ENCODE measurements around the gene COG2. TPM values are rescaled to one million over a fixed set of nuclear protein-coding genes. Genes with fewer than 3 reads are reported as not detected.

Gene COG2
- total and polyA plus RNA-seq, 2 of the 13 experiments (the other 11 are each of a cell fraction or from before 2014, with no cell fraction given): 16.8 to 36.3 TPM

DNA sequence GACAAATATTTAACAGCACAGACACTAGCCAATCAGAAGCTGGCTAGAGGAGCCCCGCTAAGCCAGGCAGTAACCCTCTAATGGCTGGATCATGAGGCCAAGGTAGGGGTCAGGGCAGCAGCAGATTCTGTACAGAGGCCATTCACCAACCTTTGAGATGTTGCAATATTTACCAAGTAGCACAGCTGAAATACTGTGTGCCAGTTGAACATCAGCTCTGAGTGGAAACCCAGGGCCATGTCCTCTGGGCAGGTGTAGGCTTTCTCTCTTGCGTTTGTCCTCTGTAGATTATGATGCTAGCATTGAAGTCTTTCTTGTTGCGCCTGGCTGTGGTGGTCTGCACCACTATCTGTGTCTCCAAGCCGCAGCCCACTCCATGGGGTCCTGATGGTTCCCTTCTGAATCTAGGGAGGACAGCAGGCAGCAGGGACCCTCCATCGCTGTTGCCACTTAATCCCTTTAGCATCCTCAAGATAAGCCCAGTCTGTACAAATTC, 2.5 kb upstream of the COG2 start (continued):
- TF ChIP-seq, protein P1, sequence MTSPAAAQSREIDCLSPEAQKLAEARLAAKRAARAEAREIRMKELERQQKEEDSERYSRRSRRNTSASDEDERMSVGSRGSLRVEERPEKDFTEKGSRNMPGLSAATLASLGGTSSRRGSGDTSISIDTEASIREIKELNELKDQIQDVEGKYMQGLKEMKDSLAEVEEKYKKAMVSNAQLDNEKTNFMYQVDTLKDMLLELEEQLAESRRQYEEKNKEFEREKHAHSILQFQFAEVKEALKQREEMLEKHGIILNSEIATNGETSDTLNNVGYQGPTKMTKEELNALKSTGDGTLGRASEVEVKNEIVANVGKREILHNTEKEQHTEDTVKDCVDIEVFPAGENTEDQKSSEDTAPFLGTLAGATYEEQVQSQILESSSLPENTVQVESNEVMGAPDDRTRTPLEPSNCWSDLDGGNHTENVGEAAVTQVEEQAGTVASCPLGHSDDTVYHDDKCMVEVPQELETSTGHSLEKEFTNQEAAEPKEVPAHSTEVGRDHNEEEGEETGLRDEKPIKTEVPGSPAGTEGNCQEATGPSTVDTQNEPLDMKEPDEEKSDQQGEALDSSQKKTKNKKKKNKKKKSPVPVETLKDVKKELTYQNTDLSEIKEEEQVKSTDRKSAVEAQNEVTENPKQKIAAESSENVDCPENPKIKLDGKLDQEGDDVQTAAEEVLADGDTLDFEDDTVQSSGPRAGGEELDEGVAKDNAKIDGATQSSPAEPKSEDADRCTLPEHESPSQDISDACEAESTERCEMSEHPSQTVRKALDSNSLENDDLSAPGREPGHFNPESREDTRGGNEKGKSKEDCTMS (CRISPR knock-in tag; conservative IDR thresholded peaks at IDR 0.05): no peak
- TF ChIP-seq ZNF329 (CRISPR knock-in tag; IDR thresholded peaks at IDR 0.05; ENCODE audit: low read depth) (no peak), MEF2D (CRISPR knock-in tag; IDR thresholded peaks at IDR 0.05) (peak; percentile 68; the same call in 1 of the 2 replicates), ZNF652 (CRISPR knock-in tag; IDR thresholded peaks at IDR 0.05; ENCODE audit: borderline replicate concordance, low read depth) (peak; percentile 99), NFE2 (CRISPR knock-in tag; IDR thresholded peaks at IDR 0.05) (no peak), ARNT (IDR thresholded peaks at IDR 0.05) (no peak), SALL2 (CRISPR knock-in tag; IDR thresholded peaks at IDR 0.05) (peak; percentile 33; the same call in 1 of the 2 replicates), DNMT3B (CRISPR knock-in tag; conservative IDR thresholded peaks at IDR 0.05) (no peak), SRSF4 (IDR thresholded peaks at IDR 0.05; ENCODE audit: low read depth, low read length, poor library complexity, severe bottlenecking) (no peak), POGZ (CRISPR knock-in tag; IDR thresholded peaks at IDR 0.05) (peak; percentile 87), CCAR2 (optimal IDR thresholded peaks at IDR 0.05; ENCODE audit: low read depth, low read length) (no peak), SATB2 (CRISPR knock-in tag; IDR thresholded peaks at IDR 0.05) (no peak), ZNF138 (CRISPR knock-in tag; IDR thresholded peaks at IDR 0.05; ENCODE audit: low read depth) (no peak), U2AF2 (IDR thresholded peaks at IDR 0.05; ENCODE audit: low read depth, low read length) (no peak), ZBTB42 (CRISPR knock-in tag; IDR thresholded peaks at IDR 0.05) (peak; percentile 54; the same call in 1 of the 2 replicates)
- TF ChIP-seq, protein P2, sequence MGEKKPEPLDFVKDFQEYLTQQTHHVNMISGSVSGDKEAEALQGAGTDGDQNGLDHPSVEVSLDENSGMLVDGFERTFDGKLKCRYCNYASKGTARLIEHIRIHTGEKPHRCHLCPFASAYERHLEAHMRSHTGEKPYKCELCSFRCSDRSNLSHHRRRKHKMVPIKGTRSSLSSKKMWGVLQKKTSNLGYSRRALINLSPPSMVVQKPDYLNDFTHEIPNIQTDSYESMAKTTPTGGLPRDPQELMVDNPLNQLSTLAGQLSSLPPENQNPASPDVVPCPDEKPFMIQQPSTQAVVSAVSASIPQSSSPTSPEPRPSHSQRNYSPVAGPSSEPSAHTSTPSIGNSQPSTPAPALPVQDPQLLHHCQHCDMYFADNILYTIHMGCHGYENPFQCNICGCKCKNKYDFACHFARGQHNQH (CRISPR knock-in tag; IDR thresholded peaks at IDR 0.05): peak; percentile 85; the same call in 1 of the 2 replicates
- TF ChIP-seq, protein P3, sequence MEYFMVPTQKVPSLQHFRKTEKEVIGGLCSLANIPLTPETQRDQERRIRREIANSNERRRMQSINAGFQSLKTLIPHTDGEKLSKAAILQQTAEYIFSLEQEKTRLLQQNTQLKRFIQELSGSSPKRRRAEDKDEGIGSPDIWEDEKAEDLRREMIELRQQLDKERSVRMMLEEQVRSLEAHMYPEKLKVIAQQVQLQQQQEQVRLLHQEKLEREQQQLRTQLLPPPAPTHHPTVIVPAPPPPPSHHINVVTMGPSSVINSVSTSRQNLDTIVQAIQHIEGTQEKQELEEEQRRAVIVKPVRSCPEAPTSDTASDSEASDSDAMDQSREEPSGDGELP (IDR thresholded peaks at IDR 0.05; ENCODE audit: borderline replicate concordance, low read depth): peak; percentile 99
- TF ChIP-seq, protein P4, sequence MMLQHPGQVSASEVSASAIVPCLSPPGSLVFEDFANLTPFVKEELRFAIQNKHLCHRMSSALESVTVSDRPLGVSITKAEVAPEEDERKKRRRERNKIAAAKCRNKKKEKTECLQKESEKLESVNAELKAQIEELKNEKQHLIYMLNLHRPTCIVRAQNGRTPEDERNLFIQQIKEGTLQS (CRISPR knock-in tag; IDR thresholded peaks at IDR 0.05): peak; percentile 43; the same call in 1 of the 2 replicates
- TF ChIP-seq, protein P5, sequence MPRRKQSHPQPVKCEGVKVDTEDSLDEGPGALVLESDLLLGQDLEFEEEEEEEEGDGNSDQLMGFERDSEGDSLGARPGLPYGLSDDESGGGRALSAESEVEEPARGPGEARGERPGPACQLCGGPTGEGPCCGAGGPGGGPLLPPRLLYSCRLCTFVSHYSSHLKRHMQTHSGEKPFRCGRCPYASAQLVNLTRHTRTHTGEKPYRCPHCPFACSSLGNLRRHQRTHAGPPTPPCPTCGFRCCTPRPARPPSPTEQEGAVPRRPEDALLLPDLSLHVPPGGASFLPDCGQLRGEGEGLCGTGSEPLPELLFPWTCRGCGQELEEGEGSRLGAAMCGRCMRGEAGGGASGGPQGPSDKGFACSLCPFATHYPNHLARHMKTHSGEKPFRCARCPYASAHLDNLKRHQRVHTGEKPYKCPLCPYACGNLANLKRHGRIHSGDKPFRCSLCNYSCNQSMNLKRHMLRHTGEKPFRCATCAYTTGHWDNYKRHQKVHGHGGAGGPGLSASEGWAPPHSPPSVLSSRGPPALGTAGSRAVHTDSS (CRISPR knock-in tag; conservative IDR thresholded peaks at IDR 0.05): no peak
- TF ChIP-seq, protein P6, sequence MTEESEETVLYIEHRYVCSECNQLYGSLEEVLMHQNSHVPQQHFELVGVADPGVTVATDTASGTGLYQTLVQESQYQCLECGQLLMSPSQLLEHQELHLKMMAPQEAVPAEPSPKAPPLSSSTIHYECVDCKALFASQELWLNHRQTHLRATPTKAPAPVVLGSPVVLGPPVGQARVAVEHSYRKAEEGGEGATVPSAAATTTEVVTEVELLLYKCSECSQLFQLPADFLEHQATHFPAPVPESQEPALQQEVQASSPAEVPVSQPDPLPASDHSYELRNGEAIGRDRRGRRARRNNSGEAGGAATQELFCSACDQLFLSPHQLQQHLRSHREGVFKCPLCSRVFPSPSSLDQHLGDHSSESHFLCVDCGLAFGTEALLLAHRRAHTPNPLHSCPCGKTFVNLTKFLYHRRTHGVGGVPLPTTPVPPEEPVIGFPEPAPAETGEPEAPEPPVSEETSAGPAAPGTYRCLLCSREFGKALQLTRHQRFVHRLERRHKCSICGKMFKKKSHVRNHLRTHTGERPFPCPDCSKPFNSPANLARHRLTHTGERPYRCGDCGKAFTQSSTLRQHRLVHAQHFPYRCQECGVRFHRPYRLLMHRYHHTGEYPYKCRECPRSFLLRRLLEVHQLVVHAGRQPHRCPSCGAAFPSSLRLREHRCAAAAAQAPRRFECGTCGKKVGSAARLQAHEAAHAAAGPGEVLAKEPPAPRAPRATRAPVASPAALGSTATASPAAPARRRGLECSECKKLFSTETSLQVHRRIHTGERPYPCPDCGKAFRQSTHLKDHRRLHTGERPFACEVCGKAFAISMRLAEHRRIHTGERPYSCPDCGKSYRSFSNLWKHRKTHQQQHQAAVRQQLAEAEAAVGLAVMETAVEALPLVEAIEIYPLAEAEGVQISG (CRISPR knock-in tag; IDR thresholded peaks at IDR 0.05): peak; percentile 91
- TF ChIP-seq, protein P7, sequence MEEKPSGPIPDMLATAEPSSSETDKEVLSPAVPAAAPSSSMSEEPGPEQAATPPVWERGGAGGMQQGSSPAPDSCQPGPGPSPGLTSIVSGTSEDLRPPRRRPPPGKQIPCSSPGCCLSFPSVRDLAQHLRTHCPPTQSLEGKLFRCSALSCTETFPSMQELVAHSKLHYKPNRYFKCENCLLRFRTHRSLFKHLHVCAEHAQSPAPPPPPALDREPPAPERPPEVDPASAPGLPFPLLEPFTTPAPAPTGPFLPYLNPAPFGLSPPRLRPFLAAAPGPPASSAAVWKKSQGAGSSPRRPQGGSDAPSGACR (CRISPR knock-in tag; IDR thresholded peaks at IDR 0.05): peak; percentile 82; the same call in 1 of the 2 replicates
